Measurements from ENCODE around the gene CYP46A1.

The CYP46A1 gene

DNA sequence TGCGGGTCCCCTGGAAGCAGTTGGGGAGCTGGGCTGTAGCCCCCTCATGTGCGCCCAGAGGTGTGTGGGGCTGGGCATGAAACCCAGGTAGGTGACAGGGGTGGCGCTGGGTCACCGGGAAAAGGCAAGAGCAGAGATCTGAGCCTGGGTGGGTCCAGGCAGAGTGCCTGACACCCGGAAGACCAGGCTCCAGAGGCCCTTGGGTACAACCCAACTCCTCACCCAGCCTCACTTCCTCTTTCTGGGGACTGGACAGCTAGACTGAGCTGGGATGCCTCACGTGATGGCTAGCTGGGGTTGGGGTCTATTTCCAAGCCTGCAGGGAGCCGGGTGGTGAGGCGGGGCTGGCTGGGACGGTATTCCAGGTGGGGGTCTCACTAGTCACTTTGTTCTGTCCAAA lies 16.3 kb upstream of the CYP46A1 start:
- no peak overlapping the region for H3K9ac ChIP-seq (ENCODE audit: low read depth, low read length)
- H3K9me3 ChIP-seq (ENCODE audit: insufficient read depth, low read depth, low read length), result no peaks in the 10 kb centered on the region
- H3K4me3 ChIP-seq (ENCODE audit: low read length), result no peak overlapping the region
- 87% methylated on average over 9 of the region's 9 CpGs for WGBS
- H3K36me3 ChIP-seq (ENCODE audit: insufficient read depth, low read length), result no peaks in the 10 kb centered on the region
- no peaks in the 10 kb centered on the region for H3K27me3 ChIP-seq (ENCODE audit: insufficient read depth, low read length)
- H3K27ac ChIP-seq (ENCODE audit: low read depth, low read length), result no peak overlapping the region
- peaks cover 41% of the 10 kb centered on the region for H3K4me1 ChIP-seq (ENCODE audit: insufficient read depth, low read length)

DNA sequence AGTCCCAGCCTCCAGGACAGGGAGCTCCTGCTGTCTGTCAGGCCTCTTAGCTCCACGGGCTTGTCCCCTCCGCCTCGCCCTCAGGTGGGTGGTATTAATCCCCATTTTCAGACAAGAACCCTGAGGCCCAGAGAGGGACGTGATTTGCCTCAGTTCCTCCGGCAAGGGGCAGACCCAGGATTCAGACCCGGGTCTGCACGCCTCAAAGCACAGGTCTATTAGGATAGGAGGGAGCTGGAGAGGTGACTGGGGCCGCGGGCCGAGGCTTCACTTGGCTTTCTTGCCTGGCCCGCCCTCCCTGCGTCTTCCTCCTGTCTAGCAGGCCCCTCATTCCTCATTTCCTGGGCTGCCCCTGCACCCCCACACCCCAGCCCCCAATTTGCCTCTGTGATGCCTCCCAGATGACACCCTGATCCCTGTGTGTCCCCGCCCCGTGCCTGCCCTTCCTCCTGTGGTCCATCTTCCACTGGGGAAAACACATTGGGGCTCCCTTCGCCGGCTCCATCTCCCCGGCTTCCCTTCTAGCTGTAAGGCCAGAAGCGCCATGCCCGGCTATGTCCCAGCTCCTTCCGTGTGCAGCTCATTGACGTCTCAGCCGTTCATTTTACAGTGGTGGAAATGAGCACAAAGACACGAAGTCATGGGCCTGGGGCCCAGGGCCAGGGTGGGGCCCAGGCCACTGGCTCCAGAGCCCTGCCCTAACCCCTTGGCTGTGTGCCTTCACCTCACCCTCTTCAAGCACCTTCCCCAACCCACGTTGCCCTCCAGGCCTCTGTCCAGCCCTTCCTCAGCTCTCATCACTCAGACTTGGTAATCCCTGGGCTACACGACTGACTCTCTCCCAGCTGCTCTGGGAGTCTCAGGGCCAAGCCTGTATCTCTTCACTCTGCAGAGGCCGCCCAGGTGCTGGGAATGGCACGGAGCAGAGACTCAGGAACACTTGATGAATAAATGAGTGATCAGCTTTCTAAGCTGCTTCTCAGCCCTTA lies 15.5 kb upstream of the CYP46A1 start:
- H3K36me3 ChIP-seq (ENCODE audit: insufficient read depth, low read length), result no peaks in the 10 kb centered on the region
- H3K27ac ChIP-seq (ENCODE audit: low read depth, low read length), result no peak overlapping the region
- H3K9me3 ChIP-seq (ENCODE audit: insufficient read depth, low read depth, low read length), result no peaks in the 10 kb centered on the region
- H3K4me3 ChIP-seq (ENCODE audit: low read length), result no peak overlapping the region
- H3K4me1 ChIP-seq (ENCODE audit: insufficient read depth, low read length), result peaks cover 36% of the 10 kb centered on the region
- H3K27me3 ChIP-seq (ENCODE audit: insufficient read depth, low read length), result no peaks in the 10 kb centered on the region
- no peak overlapping the region for H3K9ac ChIP-seq (ENCODE audit: low read depth, low read length)
- WGBS, result 86% methylated on average over 27 of the region's 27 CpGs

DNA sequence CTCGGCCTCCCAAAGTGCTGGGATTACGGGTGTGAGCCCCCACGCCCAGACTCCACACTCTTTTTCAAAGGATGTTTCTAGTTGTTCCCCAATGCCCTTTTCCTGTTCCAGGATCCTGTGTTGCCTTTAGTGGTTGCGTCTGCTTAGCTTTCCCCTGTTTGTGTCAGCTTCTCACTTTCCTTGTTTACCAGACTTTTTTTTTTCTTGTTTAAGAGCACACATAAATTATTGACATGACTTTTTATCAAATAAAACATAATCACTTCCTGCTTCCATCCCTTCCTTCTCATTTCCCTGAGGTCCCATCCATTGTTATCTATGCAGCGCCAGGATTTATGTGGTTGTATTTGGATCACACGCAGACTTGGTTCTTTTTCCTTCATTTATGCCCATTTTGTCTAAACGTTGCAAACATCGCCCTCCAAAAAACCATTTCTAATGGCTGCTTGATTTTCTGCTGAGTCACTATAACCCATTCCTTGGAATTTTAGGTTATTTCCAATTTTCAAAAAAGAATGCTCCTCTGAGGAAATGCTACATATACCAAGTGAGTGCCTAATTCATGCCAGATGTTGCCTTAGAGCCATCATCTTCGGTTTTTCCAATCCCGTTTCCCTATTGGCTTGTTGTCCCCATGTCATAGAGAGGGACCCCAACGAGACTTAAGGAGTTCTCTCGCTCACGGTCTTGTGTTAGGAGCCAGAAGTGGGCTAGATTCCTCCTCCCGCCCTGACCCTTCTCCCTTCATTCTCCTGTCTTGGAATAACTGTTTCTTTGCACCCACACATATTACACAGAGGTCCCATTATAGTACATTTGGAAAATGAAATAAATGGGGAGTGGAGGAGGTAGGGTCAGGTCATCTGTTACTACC lies 13.5 kb upstream of the CYP46A1 start:
- H3K9me3 ChIP-seq (ENCODE audit: insufficient read depth, low read depth, low read length), result no peaks in the 10 kb centered on the region
- H3K27me3 ChIP-seq (ENCODE audit: insufficient read depth, low read length), result no peaks in the 10 kb centered on the region
- H3K9ac ChIP-seq (ENCODE audit: low read depth, low read length), result peak overlapping the region; percentile 73; the same call in 1 of the 2 replicates
- H3K4me3 ChIP-seq (ENCODE audit: low read length), result no peak overlapping the region
- WGBS, result 76% methylated on average over 14 of the region's 14 CpGs
- H3K36me3 ChIP-seq (ENCODE audit: insufficient read depth, low read length), result no peaks in the 10 kb centered on the region
- H3K4me1 ChIP-seq (ENCODE audit: insufficient read depth, low read length), result peaks cover 29% of the 10 kb centered on the region
- H3K27ac ChIP-seq (ENCODE audit: low read depth, low read length), result peak overlapping the region; percentile 80

DNA sequence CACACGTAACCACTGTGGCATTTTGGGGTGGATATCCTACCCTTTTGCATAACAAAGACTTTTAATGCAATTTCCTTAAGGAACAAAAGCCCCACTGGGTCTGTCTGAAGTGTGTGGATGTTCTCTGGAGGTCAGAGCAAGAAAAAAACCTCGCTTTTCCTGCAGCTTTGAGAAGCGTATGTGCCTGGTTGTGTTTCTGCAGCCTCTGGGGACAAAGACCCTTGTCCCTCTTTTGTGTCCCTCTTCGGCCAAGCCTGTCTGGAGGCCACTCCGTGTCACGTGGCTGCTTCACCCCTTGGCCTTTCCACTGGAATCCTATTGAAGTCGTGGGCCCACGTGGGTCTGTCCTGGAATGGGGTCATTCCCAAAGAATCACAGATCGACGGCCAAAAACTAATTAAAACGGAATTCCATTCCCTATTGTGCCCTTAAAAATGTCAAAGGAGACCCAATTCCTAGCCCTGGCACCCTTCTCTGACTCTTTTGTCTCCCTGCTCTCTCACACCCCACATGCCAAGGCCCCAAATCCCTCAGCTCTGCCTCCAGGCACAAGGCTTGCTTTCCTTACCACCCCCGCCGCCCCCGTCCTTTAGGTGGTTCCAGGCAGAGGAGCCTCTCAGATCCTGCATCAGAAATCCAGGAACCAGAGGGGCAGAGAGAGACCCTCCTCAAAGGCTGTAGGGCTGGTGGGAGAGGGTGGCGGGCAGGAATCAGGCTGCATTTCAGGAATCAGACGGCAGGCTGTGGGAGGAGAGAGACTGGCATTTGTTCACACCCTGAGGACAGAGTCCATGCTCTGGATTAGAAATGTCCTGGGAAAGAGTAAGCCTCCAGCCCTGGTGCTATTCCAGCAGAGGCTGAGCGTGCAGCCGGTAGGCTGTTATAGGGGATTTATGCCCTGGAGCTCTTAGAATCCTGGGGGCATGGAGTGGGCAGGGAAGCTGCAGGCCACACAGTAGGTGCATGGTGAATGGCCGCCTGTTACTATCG lies 12.6 kb upstream of the CYP46A1 start:
- WGBS, result 44% methylated on average over 19 of the region's 20 CpGs
- Histone ChIP-seq H3K4me3 (ENCODE audit: low read length) (no peak overlapping the region), H3K9me3 (ENCODE audit: insufficient read depth, low read depth, low read length) (no peaks in the 10 kb centered on the region), H3K4me1 (ENCODE audit: insufficient read depth, low read length) (peaks cover 29% of the 10 kb centered on the region), H3K27ac (ENCODE audit: low read depth, low read length) (peak overlapping the region; percentile 80), H3K9ac (ENCODE audit: low read depth, low read length) (peak overlapping the region; percentile 73), H3K27me3 (ENCODE audit: insufficient read depth, low read length) (no peaks in the 10 kb centered on the region), H3K36me3 (ENCODE audit: insufficient read depth, low read length) (no peaks in the 10 kb centered on the region)

DNA sequence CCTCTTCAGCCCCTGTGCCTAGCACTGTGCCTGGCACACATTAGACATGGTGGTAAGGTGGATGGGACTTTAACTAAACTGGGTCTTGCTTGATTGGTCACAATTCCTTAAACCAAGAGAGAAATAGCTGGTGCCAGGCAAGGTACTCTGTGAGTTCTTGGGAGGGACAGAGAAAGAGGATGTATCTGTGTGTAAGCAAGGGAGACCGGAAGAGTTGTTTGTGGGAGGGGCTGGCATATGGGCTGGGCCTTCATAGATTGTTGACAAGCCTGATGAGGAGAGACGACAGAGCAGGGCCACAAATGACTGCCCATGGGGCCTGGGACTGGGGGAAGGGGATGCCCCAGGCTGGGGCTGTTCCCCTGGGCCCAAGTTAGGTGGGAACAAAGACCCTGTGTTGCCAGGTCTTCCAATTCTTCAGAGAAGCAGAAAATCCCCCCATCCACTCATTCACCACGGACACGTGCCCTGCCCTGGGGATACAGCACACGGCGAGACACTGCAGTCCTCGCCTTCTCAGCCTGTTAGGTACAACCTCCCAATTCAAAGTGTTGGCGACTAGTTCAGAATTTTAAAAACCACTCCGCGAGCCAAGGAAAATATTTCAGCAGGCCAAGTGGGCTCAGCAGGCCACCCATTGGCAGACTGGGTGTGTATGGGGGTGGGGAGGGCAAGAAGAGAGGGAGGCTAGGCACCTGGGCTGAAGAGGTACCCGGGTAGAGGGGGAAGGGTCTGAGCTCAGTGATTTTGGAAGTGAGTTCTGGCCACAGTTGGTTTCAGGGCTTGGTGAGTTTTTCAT lies 11.4 kb upstream of the CYP46A1 start:
- no peaks in the 10 kb centered on the region for H3K36me3 ChIP-seq (ENCODE audit: insufficient read depth, low read length)
- no peaks in the 10 kb centered on the region for H3K27me3 ChIP-seq (ENCODE audit: insufficient read depth, low read length)
- peaks cover 29% of the 10 kb centered on the region for H3K4me1 ChIP-seq (ENCODE audit: insufficient read depth, low read length)
- H3K9ac ChIP-seq (ENCODE audit: low read depth, low read length), result peak overlapping the region; percentile 73; the same call in 1 of the 2 replicates
- peaks cover 4% of the 10 kb centered on the region for H3K9me3 ChIP-seq (ENCODE audit: insufficient read depth, low read depth, low read length)
- H3K27ac ChIP-seq (ENCODE audit: low read depth, low read length), result peak overlapping the region; percentile 80; the same call in 1 of the 2 replicates
- H3K4me3 ChIP-seq (ENCODE audit: low read length), result no peak overlapping the region
- WGBS, result 77% methylated on average over 11 of the region's 11 CpGs

DNA sequence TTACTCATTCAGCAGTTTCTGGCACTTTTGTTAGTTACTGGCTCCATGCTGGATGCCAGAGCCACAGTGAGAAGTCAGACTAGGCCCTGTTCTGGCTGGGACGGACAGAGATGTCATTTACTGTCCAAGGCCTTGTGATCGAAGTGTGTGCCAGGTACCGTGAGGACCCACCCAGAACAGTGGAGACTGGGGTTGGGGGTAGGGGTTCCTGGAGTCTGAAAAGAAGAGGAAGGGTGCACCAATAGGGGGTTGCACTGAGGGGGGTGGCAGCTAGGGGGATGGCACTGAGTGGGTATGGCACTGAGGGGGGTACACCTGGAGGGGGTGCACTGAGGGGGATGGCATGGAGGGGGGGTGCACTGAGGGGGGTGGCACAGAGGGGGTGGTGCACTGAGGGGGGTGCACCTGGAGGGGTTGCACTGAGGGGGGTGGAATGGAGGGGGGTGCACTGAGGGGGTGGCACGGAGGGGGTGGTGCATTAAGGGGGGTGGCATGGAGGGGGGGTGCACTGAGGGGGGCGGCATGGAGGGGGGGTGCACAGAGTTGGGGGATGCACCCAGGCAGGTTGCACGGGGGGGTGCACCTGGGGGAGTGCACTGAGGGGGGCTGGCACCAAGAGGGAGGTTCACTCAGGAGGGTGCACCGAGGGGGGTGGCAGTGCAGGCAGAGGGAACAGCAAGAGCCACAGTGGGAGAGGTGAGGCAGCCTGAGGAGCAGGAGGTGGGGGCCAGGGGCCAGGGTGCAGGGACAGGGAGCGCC lies 10.6 kb upstream of the CYP46A1 start:
- WGBS, result 88% methylated on average over 6 of the region's 8 CpGs
- H3K9ac ChIP-seq (ENCODE audit: low read depth, low read length), result no peak overlapping the region
- H3K4me3 ChIP-seq (ENCODE audit: low read length), result no peak overlapping the region

DNA sequence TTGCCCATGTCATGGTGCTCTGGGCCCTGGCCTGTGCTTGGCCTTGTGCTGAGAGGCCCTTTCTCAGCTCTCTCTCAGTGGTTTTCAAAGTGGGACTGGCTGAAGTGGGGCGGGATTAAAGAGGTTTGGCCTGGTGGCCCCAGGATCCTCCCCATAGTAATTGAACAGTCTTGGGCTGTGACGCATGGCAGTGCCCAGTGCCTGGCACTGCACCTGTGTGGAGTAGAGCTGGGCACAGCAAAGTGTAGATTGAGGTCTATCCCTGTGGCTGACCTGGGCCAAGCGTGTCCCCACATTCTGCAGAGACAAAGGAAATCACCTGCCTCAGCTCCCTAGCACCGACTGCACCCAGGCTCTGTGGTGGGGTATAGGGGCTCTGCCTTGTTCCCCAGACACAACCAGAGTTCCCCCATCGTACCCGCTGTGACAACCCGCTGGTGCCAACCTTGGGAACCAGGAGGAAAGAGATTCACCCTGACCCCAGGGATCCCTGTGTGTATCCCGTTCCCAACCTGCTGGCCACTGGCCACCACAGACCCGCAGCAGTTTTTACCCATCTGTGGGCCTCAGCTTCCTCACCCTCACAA lies 9.9 kb upstream of the CYP46A1 start:
- 95% methylated on average over 9 of the region's 9 CpGs for WGBS
- Histone ChIP-seq H3K9ac (ENCODE audit: low read depth, low read length) (no peak overlapping the region), H3K36me3 (ENCODE audit: insufficient read depth, low read length) (no peaks in the 10 kb centered on the region), H3K4me3 (ENCODE audit: low read length) (no peak overlapping the region), H3K27me3 (ENCODE audit: insufficient read depth, low read length) (no peaks in the 10 kb centered on the region), H3K4me1 (ENCODE audit: insufficient read depth, low read length) (peaks cover 29% of the 10 kb centered on the region), H3K27ac (ENCODE audit: low read depth, low read length) (no peak overlapping the region), H3K9me3 (ENCODE audit: insufficient read depth, low read depth, low read length) (peaks cover 15% of the 10 kb centered on the region)

More for the DNA sequence above, 10.6 kb upstream of the CYP46A1 start:
- H3K36me3 ChIP-seq (ENCODE audit: insufficient read depth, low read length), result no peaks in the 10 kb centered on the region
- peaks cover 11% of the 10 kb centered on the region for H3K9me3 ChIP-seq (ENCODE audit: insufficient read depth, low read depth, low read length)
- H3K27me3 ChIP-seq (ENCODE audit: insufficient read depth, low read length), result no peaks in the 10 kb centered on the region
- no peak overlapping the region for H3K27ac ChIP-seq (ENCODE audit: low read depth, low read length)
- H3K4me1 ChIP-seq (ENCODE audit: insufficient read depth, low read length), result peaks cover 29% of the 10 kb centered on the region

DNA sequence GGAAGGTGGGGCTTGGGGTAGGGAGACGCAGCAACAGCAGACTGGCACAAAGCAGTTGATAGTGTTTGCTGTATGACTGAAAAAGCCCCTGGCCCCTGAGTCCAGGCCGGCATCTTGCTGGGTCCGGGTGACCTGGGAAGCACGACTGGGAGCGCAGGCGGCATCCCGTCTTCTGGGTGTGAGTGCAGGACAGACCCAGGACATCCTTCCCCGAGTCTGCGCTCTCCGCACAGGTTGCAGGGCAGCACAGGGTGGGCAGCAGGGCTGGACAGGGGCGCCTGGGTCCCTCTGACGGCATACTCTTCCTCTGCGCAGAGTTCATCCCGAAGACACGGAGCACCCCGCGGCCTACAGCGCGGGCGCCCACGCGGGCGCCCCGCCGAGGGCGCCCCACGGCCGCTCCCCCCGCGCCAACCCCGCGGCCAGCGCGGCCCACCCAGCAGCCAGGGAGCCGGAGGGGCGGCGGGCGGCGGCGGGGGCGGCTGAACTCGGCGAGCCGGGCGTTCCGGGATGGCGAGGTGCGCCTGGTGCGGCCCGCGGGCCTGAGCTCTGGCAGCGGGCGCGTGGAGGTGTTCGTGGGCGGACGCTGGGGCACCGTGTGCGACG lies 9.2 kb upstream of the CYP46A1 start:
- 96% methylated on average over 60 of the region's 60 CpGs for WGBS
- peaks cover 15% of the 10 kb centered on the region for H3K9me3 ChIP-seq (ENCODE audit: insufficient read depth, low read depth, low read length)
- no peak overlapping the region for H3K27ac ChIP-seq (ENCODE audit: low read depth, low read length)
- H3K36me3 ChIP-seq (ENCODE audit: insufficient read depth, low read length), result no peaks in the 10 kb centered on the region
- peaks cover 29% of the 10 kb centered on the region for H3K4me1 ChIP-seq (ENCODE audit: insufficient read depth, low read length)
- H3K9ac ChIP-seq (ENCODE audit: low read depth, low read length), result no peak overlapping the region
- H3K4me3 ChIP-seq (ENCODE audit: low read length), result no peak overlapping the region
- H3K27me3 ChIP-seq (ENCODE audit: insufficient read depth, low read length), result no peaks in the 10 kb centered on the region

DNA sequence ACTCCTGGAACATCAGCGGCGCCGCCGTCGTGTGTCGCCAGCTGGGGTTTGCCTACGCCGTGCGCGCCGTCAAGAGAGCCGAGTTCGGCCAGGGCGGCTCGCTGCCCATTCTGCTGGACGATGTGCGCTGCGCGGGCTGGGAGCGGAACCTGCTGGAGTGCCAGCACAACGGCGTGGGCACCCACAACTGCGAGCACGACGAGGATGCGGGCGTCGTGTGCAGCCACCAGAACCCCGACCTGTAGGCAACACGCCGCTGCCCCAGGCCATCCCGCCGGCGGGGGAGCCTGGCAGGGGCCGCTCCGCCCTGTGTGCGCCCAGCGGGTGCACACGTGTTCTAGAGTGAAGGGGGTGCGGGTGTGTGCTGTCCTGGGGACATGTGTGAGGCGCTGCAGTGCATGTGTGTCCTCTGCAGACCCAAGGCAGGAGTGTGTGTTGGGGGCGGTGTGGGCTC lies 8.7 kb upstream of the CYP46A1 start:
- H3K36me3 ChIP-seq (ENCODE audit: insufficient read depth, low read length), result no peaks in the 10 kb centered on the region
- H3K9ac ChIP-seq (ENCODE audit: low read depth, low read length), result no peak overlapping the region
- WGBS, result 97% methylated on average over 42 of the region's 42 CpGs
- no peak overlapping the region for H3K4me3 ChIP-seq (ENCODE audit: low read length)
- H3K27ac ChIP-seq (ENCODE audit: low read depth, low read length), result no peak overlapping the region
- no peaks in the 10 kb centered on the region for H3K27me3 ChIP-seq (ENCODE audit: insufficient read depth, low read length)
- peaks cover 15% of the 10 kb centered on the region for H3K9me3 ChIP-seq (ENCODE audit: insufficient read depth, low read depth, low read length)
- H3K4me1 ChIP-seq (ENCODE audit: insufficient read depth, low read length), result peaks cover 27% of the 10 kb centered on the region
